Neuronal stem cell (in vitro differentiated cells): ENCODE results near the gene IFNL3.
"Not testable (repeated sequence)": the region's sequence is repeated elsewhere in the genome, so short reads cannot be mapped to it uniquely, and the experiment has no call there.

Source experiments
- DNase-seq: peaks from one replicate; pipeline ENCODE4 v3.0.0-alpha.2; 2013; ENCODE audit warnings: low spot score
- H2AFZ ChIP-seq: one replicate; pipeline ENCODE4 v1.6.1; 2013; ENCODE audit warnings: mild to moderate bottlenecking, low read length, inconsistent platforms
- H2AK5ac ChIP-seq: 2 replicates; pipeline ENCODE4 v1.6.1; 2013; ENCODE audit warnings: low read depth, mild to moderate bottlenecking, inconsistent platforms, low read length, moderate library complexity, mixed read lengths
- H2BK120ac ChIP-seq: 2 replicates; pipeline ENCODE4 v1.6.1; 2013; ENCODE audit warnings: low read depth, mild to moderate bottlenecking, inconsistent platforms, low read length, moderate library complexity, mixed read lengths
- H2BK12ac ChIP-seq: one replicate; pipeline ENCODE4 v1.6.1; 2013; ENCODE audit warnings: low read length, inconsistent platforms
- H2BK15ac ChIP-seq: 2 replicates; pipeline ENCODE4 v1.6.1; 2013; ENCODE audit warnings: mild to moderate bottlenecking, low read length, inconsistent platforms, mixed read lengths
- H2BK5ac ChIP-seq: one replicate; pipeline ENCODE4 v1.6.1; 2013; ENCODE audit warnings: inconsistent platforms, mild to moderate bottlenecking, low read length, moderate library complexity
- H3K14ac ChIP-seq: one replicate; pipeline ENCODE4 v1.6.1; 2013; ENCODE audit warnings: low read length, inconsistent platforms
- H3K18ac ChIP-seq: 2 replicates; pipeline ENCODE4 v1.6.1; 2013; ENCODE audit warnings: low read length, inconsistent platforms
- H3K23ac ChIP-seq: 2 replicates; pipeline ENCODE4 v1.6.1; 2013; ENCODE audit warnings: low read depth, mild to moderate bottlenecking, mixed read lengths, low read length, inconsistent platforms; ENCODE audit not compliant: poor library complexity
- H3K27ac ChIP-seq: replicated peaks from 3 replicates; pipeline ENCODE4 v1.5.1; 2013; ENCODE audit warnings: low read length, inconsistent platforms
- H3K27me3 ChIP-seq, 3 experiments: 2 replicates each; pipeline ENCODE4 v1.6.1; 2013; ENCODE audit warnings: low read length in 3 of 3, mild to moderate bottlenecking in 2 of 3, inconsistent platforms in 1 of 3, low read depth in 1 of 3, mixed read lengths in 1 of 3, moderate library complexity in 1 of 3; ENCODE audit not compliant: control insufficient read depth in 3 of 3, insufficient read depth in 3 of 3
- H3K36me3 ChIP-seq, 2 donors: replicated peaks in 1 of 2; 2 replicates each; pipeline ENCODE4 v1.6.1; 2013; ENCODE audit warnings: low read length in 2 of 2; ENCODE audit not compliant: control insufficient read depth in 2 of 2, insufficient read depth in 2 of 2
- H3K4ac ChIP-seq: 2 replicates; pipeline ENCODE4 v1.6.1; 2013; ENCODE audit warnings: inconsistent platforms, mild to moderate bottlenecking, low read length, moderate library complexity
- H3K4me1 ChIP-seq, 2 donors: 1 replicate in 1 of 2; 2 replicates in 1 of 2; pipeline ENCODE4 v1.6.1; 2013; ENCODE audit warnings: low read length in 2 of 2, low read depth in 1 of 2; ENCODE audit not compliant: control insufficient read depth in 2 of 2, insufficient read depth in 1 of 2
- H3K4me2 ChIP-seq: one replicate; pipeline ENCODE4 v1.6.1; 2013; ENCODE audit warnings: mild to moderate bottlenecking, low read length, inconsistent platforms; ENCODE audit not compliant: insufficient read depth, poor library complexity, severe bottlenecking
- H3K4me3 ChIP-seq, 2 donors: 2 replicates each; pipeline ENCODE4 v1.5.1; 2013; ENCODE audit warnings: low read length in 2 of 2, mild to moderate bottlenecking in 2 of 2, inconsistent platforms in 1 of 2, moderate library complexity in 1 of 2
- H3K79me1 ChIP-seq: one replicate; pipeline ENCODE4 v1.6.1; 2013; ENCODE audit warnings: low read depth, mild to moderate bottlenecking, inconsistent platforms, low read length, moderate library complexity
- H3K9ac ChIP-seq: one replicate; pipeline ENCODE4 v1.6.1; 2013; ENCODE audit warnings: mild to moderate bottlenecking, low read depth, low read length, inconsistent platforms; ENCODE audit not compliant: poor library complexity
- H3K9me3 ChIP-seq, 2 donors: replicated peaks in 1 of 2; 2 replicates each; pipeline versions ENCODE3 to v1.6.1; 2013; ENCODE audit warnings: low read length in 2 of 2, mild to moderate bottlenecking in 2 of 2, inconsistent platforms in 1 of 2, low read depth in 1 of 2, mixed read lengths in 1 of 2, moderate library complexity in 1 of 2; ENCODE audit not compliant: control insufficient read depth in 2 of 2, insufficient read depth in 1 of 2
- H4K8ac ChIP-seq: one replicate; pipeline ENCODE4 v1.6.1; 2013; ENCODE audit warnings: low read depth, mild to moderate bottlenecking, inconsistent platforms, low read length, moderate library complexity
- H4K91ac ChIP-seq: one replicate; pipeline ENCODE4 v1.6.1; 2013; ENCODE audit warnings: low read length, low read depth, mild to moderate bottlenecking, inconsistent platforms; ENCODE audit not compliant: poor library complexity
- WGBS, 2 donors: extraction: QIAGEN DNeasy Blood & Tissue Kit; methylation state at CpG; one replicate each; pipeline ENCODE4 v1.1.7; 2013; ENCODE audit warnings: missing lambda C conversion rate in 2 of 2, mixed read lengths in 1 of 2; ENCODE audit not compliant: insufficient read length in 2 of 2, insufficient replicate concordance in 1 of 2; ENCODE audit errors: extremely low coverage in 2 of 2; 5-methylcytosine and 5-hydroxymethylcytosine counted together

Gene IFNL3

GRCh38 chr19:39277598-39277997, 32.8 kb upstream of the IFNL3 start:
- H3K9ac ChIP-seq, result no peak overlapping the region
- H3K36me3 ChIP-seq, result no peaks in the 10 kb centered on the region
- peaks cover 0 to 26% (median 0%) of the 10 kb centered on the region in 3 experiments for H3K27me3 ChIP-seq
- no peak overlapping the region for H2AK5ac ChIP-seq
- no peak overlapping the region for H4K8ac ChIP-seq
- H3K4me1 ChIP-seq, result no peaks in the 10 kb centered on the region
- H3K4me2 ChIP-seq, result no peak overlapping the region
- H3K18ac ChIP-seq, result no peak overlapping the region
- no peak overlapping the region for H2BK12ac ChIP-seq
- H3K4me3 ChIP-seq, result no peak overlapping the region
- no peak for DNase-seq
- H2AFZ ChIP-seq, result no peak overlapping the region
- no peak overlapping the region for H2BK5ac ChIP-seq
- H2BK120ac ChIP-seq, result no peak overlapping the region
- no peak overlapping the region for H3K14ac ChIP-seq
- H4K91ac ChIP-seq, result no peak overlapping the region
- no CpG with 5 or more reads among the region's 7 CpGs for WGBS, 2 donors
- H3K79me1 ChIP-seq, result no peaks in the 10 kb centered on the region
- no peak overlapping the region for H3K4ac ChIP-seq
- H3K9me3 ChIP-seq, result peaks cover 0 to 5% of the 10 kb centered on the region in 2 donors
- H3K23ac ChIP-seq, result no peak overlapping the region
- no peak overlapping the region for H2BK15ac ChIP-seq
- no peak overlapping the region for H3K27ac ChIP-seq

GRCh38 chr19:39276740-39277139, 31.9 kb upstream of the IFNL3 start:
- Histone ChIP-seq H2BK12ac (no peak overlapping the region), H3K4ac (no peak overlapping the region), H4K91ac (no peak overlapping the region), H2BK5ac (no peak overlapping the region), H3K4me2 (no peak overlapping the region), H2BK120ac (no peak overlapping the region), H3K14ac (no peak overlapping the region), H4K8ac (no peak overlapping the region), H3K4me1 (no peaks in the 10 kb centered on the region), H3K23ac (no peak overlapping the region), H3K36me3 (no peaks in the 10 kb centered on the region), H2BK15ac (no peak overlapping the region), H3K79me1 (no peaks in the 10 kb centered on the region), H3K27ac (no peak overlapping the region), H3K4me3 (no peak overlapping the region), H2AK5ac (no peak overlapping the region), H3K9ac (no peak overlapping the region), H2AFZ (no peak overlapping the region), H3K9me3 (peaks cover 0 to 2% of the 10 kb centered on the region in 2 donors), H3K18ac (no peak overlapping the region), H3K27me3 (peaks cover 0 to 26% (median 0%) of the 10 kb centered on the region in 3 experiments)
- DNase-seq, result no peak
- WGBS, 2 donors, result no CpG with 5 or more reads among the region's 5 CpGs

- no peak overlapping the region for H3K18ac ChIP-seq
- H2BK15ac ChIP-seq, result no peak overlapping the region
- no peak overlapping the region for H3K4me3 ChIP-seq
- H4K8ac ChIP-seq, result no peak overlapping the region
- no peaks in the 10 kb centered on the region for H3K4me1 ChIP-seq
- H3K27me3 ChIP-seq, result peaks cover 0 to 32% (median 0%) of the 10 kb centered on the region in 3 experiments
- no peak overlapping the region for H2BK12ac ChIP-seq
- no peaks in the 10 kb centered on the region for H3K79me1 ChIP-seq
- H3K9ac ChIP-seq, result no peak overlapping the region
- no peak overlapping the region for H2AK5ac ChIP-seq
- H3K36me3 ChIP-seq, result no peaks in the 10 kb centered on the region
- H3K4me2 ChIP-seq, result no peak overlapping the region
- no peak overlapping the region for H2BK5ac ChIP-seq
- H3K14ac ChIP-seq, result no peak overlapping the region
- H3K23ac ChIP-seq, result no peak overlapping the region
- no peak for DNase-seq
- no CpG with 5 or more reads among the region's 5 CpGs for WGBS, 2 donors
- no peak overlapping the region for H4K91ac ChIP-seq
- H3K27ac ChIP-seq, result no peak overlapping the region
- H3K4ac ChIP-seq, result no peak overlapping the region
- no peaks in the 10 kb centered on the region for H3K9me3 ChIP-seq
- no peak overlapping the region for H2AFZ ChIP-seq
- no peak overlapping the region for H2BK120ac ChIP-seq
Observed at GRCh38 chr19:39275578-39275977, 30.8 kb upstream of the IFNL3 start.

- not testable (repeated sequence) for H3K79me1 ChIP-seq, H4K91ac ChIP-seq, H3K4ac ChIP-seq, H3K4me3 ChIP-seq, DNase-seq, H2BK5ac ChIP-seq, H2AK5ac ChIP-seq, H2BK15ac ChIP-seq, H2BK120ac ChIP-seq, H2AFZ ChIP-seq, H3K27ac ChIP-seq, H3K4me2 ChIP-seq, H3K14ac ChIP-seq, H3K23ac ChIP-seq, H3K18ac ChIP-seq, H3K9ac ChIP-seq, H3K9me3 ChIP-seq, H4K8ac ChIP-seq, H2BK12ac ChIP-seq, H3K4me1 ChIP-seq, H3K36me3 ChIP-seq
- peaks cover 0 to 33% (median 0%) of the 10 kb centered on the region in 3 experiments for H3K27me3 ChIP-seq
- WGBS, 2 donors, result no CpG with 5 or more reads among the region's 5 CpGs
Observed at GRCh38 chr19:39273859-39274258, 29.1 kb upstream of the IFNL3 start.
